Heart left ventricle (tissue), 13 donors: ENCODE measurements around the gene SH3RF2.

Experiments used
- CTCF ChIP-seq, 12 donors: fragments of 200-600 bp; sonication (generic) in 4 of 12; IDR thresholded peaks; one replicate each; pipeline versions ENCODE4 v1.5.0 to v1.8.0; 2018 to 2022; ENCODE audit warnings: antibody characterized with exemption in 12 of 12, mild to moderate bottlenecking in 5 of 12
- POLR2A ChIP-seq, 2 donors: fragments of 450-650 bp; IDR thresholded peaks; one replicate each; pipeline ENCODE4 v1.6.1; 2017; ENCODE audit warnings: antibody characterized with exemption in 2 of 2, mild to moderate bottlenecking in 2 of 2, moderate library complexity in 2 of 2
- donor health status: ischemic (EF 13 %, LVEDD 7.1; RV severe dilation, severe dysfunction).
- donor health status: DM: no; HTN: yes; CAD: no.
- donor health status: DM: no; HTN: no; CAD: no.
- donor health status: ischemic (EF 25% LVEDD 6.9; RV normal size, moderate dysfunction).
- donor health status: ischemic (EF 25% LVEDD 5.7; RV mildly dilated, moderate dysfunction).
- donor health status: ischemic (EF 35%, LVEDD 5.7; RV mildly dilated, moderate dysfunction).
- donor health status: nonischemic (EF 11% LVEDD 7.7; RV severe dilation, severe dysfunction).
- donor health status: DM: yes; HTN: yes; CAD: no.
- donor health status: PGD.
- donor health status: ischemic (EF 29% LVEDD 5.4; RV normal size, mild dysfunction).
- donor health status: nonischemic (EF 23%, LVEDD 6.1; RV moderate dilation, normal function).

GRCh38 chr5:145902421-145902820 is 34.0 kb upstream of the SH3RF2 start:
- TF ChIP-seq CTCF (IDR thresholded peaks at IDR 0.05) (no peak), POLR2A (IDR thresholded peaks at IDR 0.05) (no peak)
